ENCODE results near the gene NOP16. TPM values are rescaled to one million over a fixed set of nuclear protein-coding genes. Genes with fewer than 3 reads are reported as not detected.

The NOP16 gene
- total RNA-seq, 6 experiments from 2014 or later, result 27.8 to 48.7 (median 33.2) TPM

DNA sequence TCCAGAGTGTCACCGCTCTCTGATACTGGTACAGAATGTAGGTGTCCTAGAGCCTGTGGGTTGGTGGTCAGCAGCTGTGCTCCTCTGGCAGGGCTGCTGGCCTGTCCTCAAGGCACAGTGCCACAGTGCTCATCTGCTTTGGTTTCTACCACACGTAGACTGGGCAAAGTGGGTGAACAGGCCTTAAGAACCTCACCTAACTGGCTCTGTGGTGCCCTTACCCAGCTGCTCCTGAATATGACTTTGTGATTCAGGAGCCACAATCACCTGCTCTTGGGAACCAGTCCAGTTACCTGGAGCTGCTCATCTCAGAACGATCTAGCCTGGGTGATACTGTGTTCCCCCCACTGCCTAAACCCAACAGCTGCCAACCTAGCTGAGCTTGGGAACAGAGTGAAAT lies 6.4 kb downstream of the NOP16 start:
- H3K27me3 Mint-ChIP-seq (ENCODE audit: insufficient read depth), result no peaks in the 10 kb centered on the region; the same call in none of the 2 replicates
- H3K4me1 Mint-ChIP-seq (ENCODE audit: low read depth), result peaks cover 16% of the 10 kb centered on the region
- TF ChIP-seq, protein P1, sequence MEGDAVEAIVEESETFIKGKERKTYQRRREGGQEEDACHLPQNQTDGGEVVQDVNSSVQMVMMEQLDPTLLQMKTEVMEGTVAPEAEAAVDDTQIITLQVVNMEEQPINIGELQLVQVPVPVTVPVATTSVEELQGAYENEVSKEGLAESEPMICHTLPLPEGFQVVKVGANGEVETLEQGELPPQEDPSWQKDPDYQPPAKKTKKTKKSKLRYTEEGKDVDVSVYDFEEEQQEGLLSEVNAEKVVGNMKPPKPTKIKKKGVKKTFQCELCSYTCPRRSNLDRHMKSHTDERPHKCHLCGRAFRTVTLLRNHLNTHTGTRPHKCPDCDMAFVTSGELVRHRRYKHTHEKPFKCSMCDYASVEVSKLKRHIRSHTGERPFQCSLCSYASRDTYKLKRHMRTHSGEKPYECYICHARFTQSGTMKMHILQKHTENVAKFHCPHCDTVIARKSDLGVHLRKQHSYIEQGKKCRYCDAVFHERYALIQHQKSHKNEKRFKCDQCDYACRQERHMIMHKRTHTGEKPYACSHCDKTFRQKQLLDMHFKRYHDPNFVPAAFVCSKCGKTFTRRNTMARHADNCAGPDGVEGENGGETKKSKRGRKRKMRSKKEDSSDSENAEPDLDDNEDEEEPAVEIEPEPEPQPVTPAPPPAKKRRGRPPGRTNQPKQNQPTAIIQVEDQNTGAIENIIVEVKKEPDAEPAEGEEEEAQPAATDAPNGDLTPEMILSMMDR (IDR thresholded peaks at IDR 0.05), result no peak
- H3K4me3 Mint-ChIP-seq, result no peak overlapping the region
- no peaks in the 10 kb centered on the region for H3K9me3 Mint-ChIP-seq
- H3K27ac Mint-ChIP-seq, result no peak overlapping the region
- peaks cover 25% of the 10 kb centered on the region for H3K36me3 Mint-ChIP-seq (ENCODE audit: low read depth)
- DNase-seq, result no peak

DNA sequence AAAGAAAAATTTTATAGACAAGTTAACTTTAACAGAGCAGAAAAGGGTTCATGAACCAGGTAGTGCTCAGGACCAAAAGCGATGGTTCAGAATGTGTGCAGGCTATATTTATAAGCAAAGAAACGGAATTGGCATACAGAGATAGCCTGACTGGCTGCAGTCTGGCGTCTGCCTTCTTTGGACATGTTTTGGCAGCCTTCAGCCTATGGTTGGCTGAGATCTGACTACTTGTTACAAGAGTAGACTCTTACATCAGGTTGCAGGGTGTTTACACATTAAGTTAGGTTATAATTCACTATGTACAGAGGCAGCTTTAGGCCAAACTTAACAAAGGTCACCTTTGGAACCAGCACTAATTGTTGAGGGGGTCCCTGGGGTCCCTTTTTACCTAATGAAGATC lies 7.0 kb downstream of the NOP16 start:
- peaks cover 11% of the 10 kb centered on the region for H3K4me1 Mint-ChIP-seq (ENCODE audit: low read depth)
- no peak overlapping the region for H3K4me3 Mint-ChIP-seq
- peaks cover 20% of the 10 kb centered on the region for H3K36me3 Mint-ChIP-seq (ENCODE audit: low read depth)
- no peaks in the 10 kb centered on the region; the same call in none of the 2 replicates for H3K27me3 Mint-ChIP-seq (ENCODE audit: insufficient read depth)
- no peak overlapping the region for H3K27ac Mint-ChIP-seq
- H3K9me3 Mint-ChIP-seq, result no peaks in the 10 kb centered on the region
- TF ChIP-seq, protein P1 (IDR thresholded peaks at IDR 0.05), result no peak
- no peak for DNase-seq

DNA sequence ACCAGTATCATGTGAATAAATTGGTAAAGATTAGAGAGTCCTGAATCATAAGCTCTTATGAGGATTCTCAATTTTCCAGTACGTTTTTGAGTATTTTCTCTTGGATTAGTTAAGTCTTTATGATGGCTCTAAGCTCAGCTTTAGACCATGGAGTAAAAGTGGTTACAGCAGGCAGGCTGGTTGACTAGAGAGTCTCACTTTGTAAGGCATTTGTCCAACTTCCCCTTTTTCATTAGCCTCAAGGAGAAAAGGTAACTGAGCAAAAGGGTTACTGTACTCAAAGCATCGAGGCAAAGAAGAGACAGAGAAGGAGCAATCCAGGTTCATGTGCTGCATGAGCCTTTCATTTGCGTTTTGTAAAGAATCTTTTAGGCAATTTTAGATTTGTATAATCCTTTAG lies 8.5 kb downstream of the NOP16 start:
- Mint-ChIP-seq H3K36me3 (ENCODE audit: low read depth) (peaks cover 18% of the 10 kb centered on the region), H3K27me3 (ENCODE audit: insufficient read depth) (no peaks in the 10 kb centered on the region; the same call in 1 of the 2 replicates), H3K9me3 (no peaks in the 10 kb centered on the region), H3K4me1 (ENCODE audit: low read depth) (no peaks in the 10 kb centered on the region), H3K4me3 (no peak overlapping the region), H3K27ac (no peak overlapping the region)
- no peak for DNase-seq
- TF ChIP-seq, protein P1 (IDR thresholded peaks at IDR 0.05), result no peak

DNA sequence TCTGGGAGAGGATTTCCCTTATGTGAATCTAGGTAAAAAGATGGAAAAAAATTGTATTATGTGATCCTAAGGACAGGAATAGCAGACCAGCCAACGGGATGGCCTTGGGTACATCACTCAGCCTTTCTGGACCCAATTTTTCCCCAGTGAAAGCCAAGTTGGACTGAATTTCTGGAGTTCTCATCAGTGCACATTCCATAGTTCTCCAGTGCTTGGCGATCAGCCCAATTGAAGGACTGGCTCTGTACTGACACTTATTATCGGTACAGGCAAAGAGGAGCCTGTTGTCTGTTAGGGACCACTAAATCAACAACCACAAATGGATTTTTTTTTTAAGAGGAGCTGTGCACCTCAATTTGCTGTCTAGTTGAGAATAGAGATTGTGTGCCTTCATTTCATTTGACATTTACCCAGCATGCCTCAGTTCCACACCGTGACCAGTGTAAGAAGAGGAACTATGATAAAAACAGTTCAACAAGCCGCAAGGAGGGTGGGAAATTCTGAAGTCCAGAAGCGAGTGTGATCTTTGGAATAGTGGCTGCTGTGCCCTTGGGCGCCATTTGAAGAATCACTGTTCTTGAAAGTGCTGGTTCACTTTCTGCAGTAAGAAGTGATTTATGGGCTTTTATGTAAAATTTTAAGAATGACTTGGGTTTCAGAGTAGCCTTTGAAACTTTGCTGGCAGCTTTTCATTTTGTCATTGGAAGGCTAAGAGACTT lies 15.1 kb downstream of the NOP16 start:
- no peak for DNase-seq

DNA sequence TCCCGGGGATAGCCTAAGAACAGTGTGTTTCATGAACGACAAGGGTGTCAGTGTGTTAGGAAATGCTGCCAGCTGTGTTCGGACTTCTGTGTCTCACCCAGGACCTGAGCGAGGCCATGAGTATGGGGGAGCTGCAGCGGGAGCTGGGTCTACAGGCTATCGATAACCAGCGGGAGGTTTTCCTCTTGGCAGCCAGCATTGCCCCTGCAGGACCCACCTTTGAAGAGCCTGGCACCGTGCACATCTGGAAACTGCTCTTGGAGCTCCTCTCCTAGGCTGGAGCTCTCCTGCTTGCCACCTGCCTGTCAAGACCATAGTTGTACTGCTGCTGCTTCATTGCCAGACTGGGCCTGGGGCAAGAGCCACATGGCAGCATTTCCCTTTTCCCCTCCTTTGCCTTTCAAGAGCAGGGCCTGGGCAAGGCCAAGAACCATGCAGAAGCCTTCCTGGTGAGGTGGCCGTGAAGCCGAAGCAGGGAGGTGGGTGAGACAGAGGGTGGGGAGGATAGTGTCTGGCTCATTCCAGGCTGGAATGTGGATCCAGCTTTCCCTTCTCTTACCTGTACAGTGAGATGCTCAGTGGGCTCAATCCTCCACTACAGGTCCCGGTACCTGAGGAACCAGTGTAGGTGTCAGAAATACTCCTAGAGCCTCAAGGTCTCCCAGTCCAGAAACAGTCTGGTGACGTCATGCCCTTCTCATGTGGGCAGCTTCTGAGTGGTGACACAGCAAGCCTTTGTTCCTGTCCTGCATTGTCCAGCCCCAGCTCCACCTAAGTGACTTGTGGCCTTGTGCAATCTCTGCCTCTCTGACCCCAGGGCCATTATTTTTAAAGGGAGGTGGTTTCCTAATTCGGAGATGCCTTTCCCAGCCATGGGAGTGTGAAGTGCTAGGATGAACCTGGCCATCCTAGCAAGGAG lies 16.5 kb downstream of the NOP16 start:
- no peak overlapping the region for H3K27ac Mint-ChIP-seq
- DNase-seq, result no peak
- peaks cover 14% of the 10 kb centered on the region for H3K36me3 Mint-ChIP-seq (ENCODE audit: low read depth)
- peaks cover 9% of the 10 kb centered on the region for H3K4me1 Mint-ChIP-seq (ENCODE audit: low read depth)
- H3K27me3 Mint-ChIP-seq (ENCODE audit: insufficient read depth), result peaks cover 3% of the 10 kb centered on the region
- H3K4me3 Mint-ChIP-seq, result no peak overlapping the region
- TF ChIP-seq, protein P1 (IDR thresholded peaks at IDR 0.05), result no peak
- no peaks in the 10 kb centered on the region for H3K9me3 Mint-ChIP-seq

More for the DNA sequence above, 15.1 kb downstream of the NOP16 start:
- no peaks in the 10 kb centered on the region for H3K9me3 Mint-ChIP-seq
- H3K27me3 Mint-ChIP-seq (ENCODE audit: insufficient read depth), result peaks cover 1% of the 10 kb centered on the region; the same call in 1 of the 2 replicates
- TF ChIP-seq, protein P1 (IDR thresholded peaks at IDR 0.05), result no peak
- no peak overlapping the region for H3K27ac Mint-ChIP-seq
- peaks cover 4% of the 10 kb centered on the region; the same call in 1 of the 2 replicates for H3K36me3 Mint-ChIP-seq (ENCODE audit: low read depth)
- H3K4me1 Mint-ChIP-seq (ENCODE audit: low read depth), result no peaks in the 10 kb centered on the region
- no peak overlapping the region for H3K4me3 Mint-ChIP-seq
